Measurements from ENCODE around the gene HOXB6.

Gene HOXB6

DNA sequence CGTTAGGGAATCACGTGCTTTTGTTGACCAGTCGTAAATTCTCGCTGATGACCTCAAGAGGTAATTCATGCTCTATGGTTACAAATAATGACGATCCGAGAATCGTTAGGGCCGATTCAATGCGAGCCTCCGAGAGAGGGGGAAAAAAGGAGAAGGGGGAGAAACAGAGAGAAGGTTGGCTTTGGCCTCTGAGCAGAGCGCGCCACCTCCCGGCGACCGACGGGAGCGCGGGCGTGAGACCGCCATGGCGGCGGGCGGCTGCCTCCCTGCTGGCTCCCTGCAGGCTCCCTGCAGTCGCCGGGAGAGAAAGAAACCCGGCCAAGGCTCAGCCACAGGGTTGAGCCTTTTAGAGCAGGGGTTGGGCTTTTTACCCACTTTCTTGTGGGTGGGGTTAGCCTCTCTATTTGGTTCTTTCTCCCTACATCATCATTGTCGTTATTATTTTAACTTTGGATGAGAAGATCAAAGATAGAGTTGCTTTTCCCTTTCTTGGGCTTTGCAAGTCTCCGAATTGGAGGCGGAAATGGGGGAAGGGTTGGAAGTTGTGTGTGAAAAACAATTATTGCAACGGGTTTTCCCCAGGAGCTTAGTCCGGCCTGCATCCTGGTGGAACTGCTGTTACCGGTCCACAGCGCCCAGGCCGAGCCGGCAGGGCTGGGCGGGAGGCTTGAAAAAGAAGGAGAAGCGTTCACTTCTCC is 10.8 kb downstream of the HOXB6 start:
- DNase-seq (ENCODE audit: low read depth), result peak; percentile 92

- no peak for DNase-seq (ENCODE audit: low read depth)
These were observed 11.5 kb downstream of the HOXB6 start, which contains the start of gene HOXB5 for GRCh38 chr17:48593126-48593829. TSS of gene HOXB5 (minus strand) at chr17:48593779. CDS start at chr17:48593682, 97 bp downstream.

DNA sequence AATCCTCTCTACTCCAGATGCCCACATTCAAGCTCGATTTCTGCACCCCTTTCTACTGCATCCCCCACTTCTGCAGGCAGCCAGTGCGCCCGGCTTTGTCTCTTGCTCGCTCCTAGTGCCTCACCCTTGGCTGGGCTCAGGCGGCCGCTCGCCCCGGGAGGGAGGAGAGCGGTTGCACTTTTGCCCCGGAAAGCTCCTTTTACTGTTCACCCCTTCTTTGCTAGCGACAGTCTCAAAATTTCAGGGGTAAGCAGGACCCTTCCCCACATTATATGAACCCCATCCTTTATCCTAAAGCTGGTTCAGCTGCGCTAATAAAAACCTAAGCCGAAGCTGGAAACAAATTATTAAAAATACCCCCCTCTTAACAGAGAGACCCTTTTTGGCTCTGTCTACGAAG is 12.2 kb downstream of the HOXB6 start:
- DNase-seq (ENCODE audit: low read depth), result no peak

GRCh38 chr17:48592057-48592514 is 12.7 kb downstream of the HOXB6 start:
- no peak for DNase-seq (ENCODE audit: low read depth)

DNA sequence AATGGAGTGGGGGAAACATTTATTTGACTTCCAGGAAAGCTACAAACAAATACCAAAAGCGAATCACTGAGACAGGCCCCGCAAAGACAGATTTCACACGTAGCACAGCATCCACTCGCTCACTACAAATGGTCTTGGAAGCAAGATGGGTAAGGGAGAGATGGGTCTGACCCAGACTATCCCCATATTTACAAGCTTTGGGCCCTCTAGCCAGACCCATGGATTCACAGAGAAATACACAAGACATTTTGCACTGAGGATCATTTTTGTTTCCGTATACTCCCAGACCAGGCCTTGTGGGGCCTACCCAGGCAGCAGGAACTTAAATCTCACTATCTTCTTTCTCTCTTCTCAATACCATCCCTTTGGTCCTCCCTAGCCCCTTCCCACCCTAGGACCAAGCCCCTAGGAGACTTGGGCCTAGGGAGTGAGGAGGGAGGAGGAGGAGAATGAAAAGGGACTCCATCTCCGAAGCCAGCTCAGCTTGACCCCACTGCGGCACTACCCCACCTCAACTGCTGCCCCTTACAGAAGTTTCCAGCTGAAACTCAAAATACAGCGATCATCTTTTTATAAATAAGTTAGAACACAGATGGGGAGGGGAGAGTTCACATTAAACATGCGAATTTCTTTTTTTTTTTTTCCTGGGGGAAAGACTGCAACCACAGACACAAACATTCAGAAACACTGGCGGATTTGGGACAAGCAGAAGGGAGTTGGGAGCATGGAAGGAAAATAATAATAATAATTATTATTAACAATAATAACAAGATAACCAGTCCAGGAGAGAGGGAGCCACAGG is 13.3 kb downstream of the HOXB6 start:
- DNase-seq (ENCODE audit: low read depth), result no peak

DNA sequence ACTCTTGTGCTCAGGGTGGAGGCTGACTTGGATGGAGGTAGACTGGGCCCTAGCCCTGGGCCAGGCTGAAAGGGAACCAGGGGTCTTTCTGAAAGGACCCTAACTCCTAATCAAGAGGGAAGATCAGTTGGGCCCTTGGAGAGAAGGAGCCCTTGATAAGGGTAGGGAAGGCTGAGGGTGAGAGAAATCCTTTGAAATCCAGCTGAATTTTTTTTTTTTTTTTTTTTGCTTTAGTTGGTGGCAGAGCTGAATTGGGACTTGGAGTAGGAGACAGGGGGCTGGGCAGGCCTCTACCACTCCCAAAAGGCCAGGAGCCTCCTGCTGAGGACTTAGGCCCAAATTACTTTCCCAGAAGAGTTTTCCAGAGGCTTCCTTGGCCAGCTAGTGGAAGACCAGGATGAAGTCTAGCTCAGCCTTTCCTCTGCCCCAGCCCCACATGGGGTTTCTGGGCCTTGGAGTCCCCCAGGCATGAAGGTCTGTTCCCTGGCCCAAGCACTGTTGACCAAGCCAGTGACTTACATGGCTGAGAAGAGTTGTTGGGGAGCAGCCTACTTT is 14.1 kb downstream of the HOXB6 start:
- no peak for DNase-seq (ENCODE audit: low read depth)

- DNase-seq (ENCODE audit: low read depth), result peak; percentile 94
These were observed 14.8 kb downstream of the HOXB6 start, which contains the start of gene HOXB3 for GRCh38 chr17:48589831-48590606. TSS of gene HOXB3 (minus strand) at chr17:48590241. CDS start at chr17:48552474, 37,767 bp downstream.

DNA sequence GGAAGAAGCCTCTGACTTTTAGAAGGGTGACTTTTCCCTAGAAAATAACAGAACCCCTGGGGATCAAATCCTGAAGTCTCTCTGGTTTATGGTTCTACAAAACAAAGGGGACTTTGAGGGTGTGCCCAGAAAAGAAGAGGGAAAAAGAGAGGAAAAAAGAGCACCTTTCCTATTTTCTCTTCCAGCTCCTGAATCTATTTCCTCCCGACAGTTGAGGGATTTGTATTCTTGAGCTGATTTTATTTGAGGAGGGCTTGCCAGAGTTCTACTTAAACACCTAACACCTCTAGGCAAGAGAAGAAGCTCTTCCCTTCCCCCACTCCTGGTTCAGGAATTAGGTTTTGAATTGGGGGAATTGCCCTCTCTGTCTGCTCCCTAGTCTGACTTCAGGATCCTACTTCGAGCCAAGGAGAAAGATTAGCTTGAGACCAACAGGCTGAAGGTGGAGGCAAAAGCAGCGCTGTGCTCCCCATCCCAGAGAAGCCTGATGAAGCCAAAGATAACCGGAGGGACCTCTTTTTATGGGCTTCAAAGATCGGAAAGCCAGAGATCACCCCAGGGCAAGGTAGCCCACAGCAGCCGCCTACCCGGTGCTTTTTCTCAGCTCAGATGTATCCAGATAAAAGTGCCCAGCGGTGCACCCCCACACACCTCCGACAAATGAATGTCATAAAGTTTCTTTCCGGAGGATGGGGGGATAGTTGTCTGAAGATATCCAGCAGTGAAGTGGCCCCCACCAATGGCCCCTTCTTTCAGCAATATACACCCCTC is 15.5 kb downstream of the HOXB6 start:
- no peak for DNase-seq (ENCODE audit: low read depth)

DNA sequence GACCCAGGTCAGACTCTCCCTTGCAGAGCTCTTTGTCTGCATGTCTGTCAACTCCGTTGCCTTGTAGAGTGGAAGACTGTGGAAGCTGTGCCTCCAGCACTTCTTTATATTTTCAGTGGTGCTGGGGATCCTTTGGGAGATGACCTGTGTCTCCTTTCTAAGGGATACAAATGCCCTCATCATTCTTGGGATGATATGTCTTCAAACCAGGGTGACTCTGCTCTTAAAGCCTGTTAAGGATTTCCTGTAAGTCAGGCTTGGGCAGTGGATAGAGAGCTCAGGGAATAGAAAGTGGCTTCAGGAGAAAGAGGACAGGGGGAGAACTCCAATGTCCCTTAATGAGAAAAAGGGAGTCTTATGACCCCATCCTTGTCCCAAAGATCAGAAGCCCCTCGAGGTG is 16.3 kb downstream of the HOXB6 start:
- no peak for DNase-seq (ENCODE audit: low read depth)

DNA sequence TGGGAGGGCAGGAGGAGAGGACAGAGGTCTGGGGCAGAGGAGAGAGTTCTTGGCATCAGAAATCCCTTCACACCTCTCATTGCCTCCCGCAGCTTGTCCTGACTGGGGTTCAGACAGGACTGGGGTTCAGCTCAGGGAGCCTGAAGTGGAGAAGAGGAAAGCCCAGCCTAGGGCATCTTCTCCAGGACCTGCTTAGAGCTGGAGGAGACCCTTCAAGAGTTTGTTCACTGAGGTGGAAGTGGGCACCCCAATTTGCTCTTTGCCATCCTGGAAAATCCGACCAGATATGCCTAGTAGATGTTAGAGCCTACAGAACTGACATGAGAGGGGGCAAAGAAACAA is 16.7 kb downstream of the HOXB6 start:
- DNase-seq (ENCODE audit: low read depth), result no peak

DNA sequence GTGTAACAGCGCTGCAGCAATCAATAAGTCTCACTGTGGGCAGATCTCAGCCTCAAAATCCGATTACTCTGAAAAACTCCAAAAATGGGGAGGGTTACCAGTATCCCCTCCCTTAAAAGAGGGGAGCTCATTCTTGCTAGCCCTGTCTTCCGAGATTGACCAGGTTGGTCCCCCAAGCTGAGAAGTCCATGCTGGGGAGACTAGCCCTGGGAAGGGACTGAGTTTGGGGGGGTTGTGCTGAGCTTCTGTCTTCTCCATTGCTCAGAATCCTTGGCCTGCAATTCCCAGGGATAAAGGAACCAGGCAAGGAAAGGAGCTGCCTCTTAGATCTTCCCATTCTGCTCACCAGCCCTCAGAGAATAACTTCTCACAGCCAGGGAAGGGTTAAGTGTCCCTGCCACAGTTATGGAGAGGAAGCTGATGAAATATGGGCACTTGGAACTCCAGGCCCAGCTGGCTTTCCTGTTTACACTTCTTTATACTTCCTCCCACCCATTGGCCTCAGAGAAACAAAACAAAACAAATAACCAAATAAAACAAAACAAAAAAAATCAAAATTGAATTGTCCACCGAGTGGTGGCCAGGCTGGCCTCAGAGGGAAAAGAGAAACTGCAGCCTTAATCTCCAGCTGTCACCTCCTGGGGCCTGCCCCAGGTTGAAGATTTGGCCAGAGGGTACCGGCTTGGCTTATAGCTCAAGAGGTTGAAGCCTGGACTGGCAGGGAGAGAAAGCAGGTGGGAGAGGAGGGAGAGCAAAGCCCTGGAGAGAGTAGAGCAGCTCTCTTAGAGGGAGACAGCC is 17.3 kb downstream of the HOXB6 start:
- DNase-seq (ENCODE audit: low read depth), result no peak

DNA sequence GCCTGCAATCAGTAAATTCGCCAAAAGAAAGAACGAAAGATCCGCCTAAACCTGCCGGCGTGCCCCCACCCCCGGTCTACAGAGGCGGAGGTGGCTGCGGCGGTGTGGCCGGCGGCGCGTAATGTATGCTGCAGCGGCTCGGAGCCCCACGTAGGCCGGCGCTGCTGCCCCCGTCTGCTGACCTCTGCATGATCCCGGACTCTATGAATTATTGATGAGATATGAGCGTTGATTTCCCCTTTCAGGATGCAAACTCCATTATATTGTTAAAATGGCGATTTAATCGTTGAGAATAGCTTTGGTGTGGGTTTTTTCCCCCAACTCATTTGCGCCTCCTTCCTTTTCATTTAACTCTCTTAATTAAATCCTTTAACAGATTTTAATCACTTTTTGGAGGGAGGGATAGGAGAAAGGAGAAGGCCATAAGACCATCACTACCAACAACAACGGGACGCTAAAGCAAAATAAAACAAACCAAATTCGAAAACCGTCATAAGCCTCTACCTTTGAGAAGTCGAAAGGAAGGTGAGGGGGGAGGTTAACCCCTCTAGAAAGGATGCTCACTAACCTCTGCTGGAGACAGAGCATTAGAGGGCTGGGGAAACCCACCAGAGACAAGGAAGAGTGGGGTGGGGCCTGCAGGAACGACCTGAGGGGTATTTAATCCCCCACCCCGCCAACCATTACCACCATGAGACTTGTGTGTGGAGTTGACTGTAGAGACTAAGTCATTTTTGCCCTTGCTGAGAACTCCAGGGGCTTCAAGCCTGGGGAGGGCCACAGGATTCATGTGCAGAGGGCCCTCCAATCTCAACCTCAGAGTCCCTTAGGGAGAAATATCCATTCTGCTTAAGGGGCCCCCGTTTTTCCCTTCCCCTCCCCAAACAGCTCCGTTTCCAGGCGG is 18.2 kb downstream of the HOXB6 start:
- DNase-seq (ENCODE audit: low read depth), result no peak

GRCh38 chr17:48584223-48584741 is 20.5 kb downstream of the HOXB6 start:
- DNase-seq (ENCODE audit: low read depth), result no peak

DNA sequence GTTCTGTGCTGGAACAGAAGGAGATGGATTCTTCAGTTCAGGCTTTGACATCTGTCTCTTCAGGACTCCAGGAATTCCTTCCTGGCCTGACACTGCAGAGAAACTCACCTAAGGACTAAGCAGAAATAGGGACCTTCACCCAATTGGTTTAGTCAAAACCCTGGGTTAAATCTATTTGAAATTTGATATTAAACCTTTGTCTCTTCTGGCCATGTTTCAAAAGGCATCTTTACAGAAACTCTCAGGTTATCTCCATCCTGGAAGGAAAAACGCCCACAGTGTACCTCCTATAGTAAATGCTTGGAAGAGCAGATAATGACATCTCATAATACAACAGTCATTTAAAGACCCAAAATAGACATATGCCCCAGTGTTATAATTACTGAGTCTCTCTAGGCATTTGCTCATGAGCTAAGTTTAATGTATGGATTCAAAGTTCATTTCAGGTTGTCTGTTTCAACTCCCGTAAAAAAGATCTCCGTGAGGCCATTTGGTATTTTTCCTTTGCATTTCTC is 21.0 kb downstream of the HOXB6 start:
- DNase-seq (ENCODE audit: low read depth), result no peak

GRCh38 chr17:48582750-48583069 is 22.1 kb downstream of the HOXB6 start:
- DNase-seq (ENCODE audit: low read depth), result no peak

- no peak for DNase-seq (ENCODE audit: low read depth)
These were observed 24.8 kb downstream of the HOXB6 start for GRCh38 chr17:48579760-48580554.

DNA sequence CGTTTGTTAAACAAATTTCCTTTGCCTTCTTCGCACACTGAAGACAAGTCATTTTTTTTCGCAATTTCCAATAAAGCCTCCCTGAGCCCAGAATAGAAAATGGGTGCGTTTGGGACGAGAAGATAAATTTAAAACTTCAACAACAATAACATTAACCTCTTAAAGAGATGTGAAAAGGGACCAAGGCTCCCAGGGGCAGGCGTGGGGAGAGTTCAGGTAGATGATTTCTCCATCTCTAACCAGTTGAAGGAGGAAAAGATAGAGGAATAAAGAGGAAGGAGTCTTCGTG is 25.4 kb downstream of the HOXB6 start:
- no peak for DNase-seq (ENCODE audit: low read depth)

Measured in GM04504 (cell line).